Osteocyte (in vitro differentiated cells): ENCODE measurements around the gene CACNA1C. TPM values are rescaled to one million over a fixed set of nuclear protein-coding genes. Genes with fewer than 3 reads are reported as not detected.

Source experiments
- DNase-seq: peaks from one replicate; pipeline ENCODE4 v3.0.0; 2021; ENCODE audit warnings: mixed read lengths; ENCODE audit not compliant: unreplicated experiment; ENCODE audit errors: extremely low spot score
- H3K27ac Mint-ChIP-seq: one replicate; pipeline ENCODE4 v1.8.0; 2021; ENCODE audit warnings: mild to moderate bottlenecking, mixed read lengths; ENCODE audit not compliant: unreplicated experiment
- H3K27me3 Mint-ChIP-seq: one replicate; pipeline ENCODE4 v1.8.0; 2021; ENCODE audit warnings: mixed read lengths; ENCODE audit not compliant: unreplicated experiment
- H3K36me3 Mint-ChIP-seq: one replicate; pipeline ENCODE4 v1.8.0; 2021; ENCODE audit warnings: mixed read lengths; ENCODE audit not compliant: unreplicated experiment
- H3K4me1 Mint-ChIP-seq: one replicate; pipeline ENCODE4 v1.8.0; 2021; ENCODE audit warnings: mixed read lengths; ENCODE audit not compliant: unreplicated experiment
- H3K4me3 Mint-ChIP-seq: one replicate; pipeline ENCODE4 v1.8.0; 2021; ENCODE audit warnings: mild to moderate bottlenecking, moderate library complexity, mixed read lengths; ENCODE audit not compliant: unreplicated experiment
- H3K9me3 Mint-ChIP-seq: one replicate; pipeline ENCODE4 v1.8.0; 2021; ENCODE audit warnings: mixed read lengths; ENCODE audit not compliant: unreplicated experiment
- total RNA-seq: library from RNA; stranded (reverse); gene quantifications from 2 replicates; pipeline ENCODE4 v1.2.1, GENCODE V29; 2021
- TF ChIP-seq, protein P1 (sequence below): fragments of 200-600 bp; sonication (generic); IDR thresholded peaks from 2 replicates; pipeline ENCODE4 v1.5.0; 2021; ENCODE audit warnings: antibody characterized with exemption, mild to moderate bottlenecking, moderate library complexity

The CACNA1C gene
- total RNA-seq, 1 donor from 2014 or later: 67.4 TPM

DNA sequence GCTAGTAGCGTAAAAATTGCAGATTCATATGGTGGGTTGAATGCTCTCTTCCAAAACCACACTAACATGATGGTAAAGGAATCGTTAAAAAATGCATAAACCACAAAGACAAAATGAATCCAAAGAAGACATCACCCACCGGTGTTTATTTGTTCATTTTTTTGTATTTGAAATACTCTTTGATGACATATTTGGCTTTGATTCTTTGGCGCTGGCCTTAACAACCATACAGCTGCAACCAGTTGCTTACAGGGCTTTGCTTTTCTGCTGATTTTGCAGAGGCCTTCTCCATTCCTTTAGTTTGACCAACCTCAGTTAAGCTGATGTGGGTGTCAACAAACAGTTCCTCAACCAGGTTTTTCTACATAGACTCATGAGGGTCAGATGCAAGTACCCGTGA is 103.5 kb downstream of the CACNA1C start:
- H3K27me3 Mint-ChIP-seq: no peaks in the 10 kb centered on the region
- DNase-seq: no peak

DNA sequence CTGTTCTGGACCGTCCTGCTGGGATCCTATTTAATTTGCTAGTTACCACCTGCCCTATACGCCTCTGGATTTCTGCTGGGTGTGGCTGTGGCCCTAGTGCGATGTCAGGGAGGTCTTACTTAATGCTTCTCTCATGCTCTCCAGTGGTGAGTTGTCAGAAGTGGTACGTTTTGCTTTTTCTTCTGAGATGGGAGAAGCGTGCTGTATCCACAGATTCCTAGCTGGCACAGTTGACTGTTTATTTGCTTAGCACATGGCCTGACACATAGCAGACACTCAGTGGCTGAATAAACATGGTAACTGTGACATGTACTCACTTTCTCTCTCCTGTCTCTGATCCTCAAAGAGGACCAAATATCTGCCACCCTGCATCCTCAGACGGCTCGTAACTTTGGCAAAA is 107.3 kb downstream of the CACNA1C start:
- Mint-ChIP-seq H3K9me3 (no peaks in the 10 kb centered on the region), H3K4me3 (no peak overlapping the region), H3K36me3 (peaks cover 13% of the 10 kb centered on the region), H3K27ac (peak overlapping the region; percentile 21), H3K4me1 (peaks cover 35% of the 10 kb centered on the region), H3K27me3 (no peaks in the 10 kb centered on the region)
- DNase-seq: no peak
- TF ChIP-seq, protein P1, sequence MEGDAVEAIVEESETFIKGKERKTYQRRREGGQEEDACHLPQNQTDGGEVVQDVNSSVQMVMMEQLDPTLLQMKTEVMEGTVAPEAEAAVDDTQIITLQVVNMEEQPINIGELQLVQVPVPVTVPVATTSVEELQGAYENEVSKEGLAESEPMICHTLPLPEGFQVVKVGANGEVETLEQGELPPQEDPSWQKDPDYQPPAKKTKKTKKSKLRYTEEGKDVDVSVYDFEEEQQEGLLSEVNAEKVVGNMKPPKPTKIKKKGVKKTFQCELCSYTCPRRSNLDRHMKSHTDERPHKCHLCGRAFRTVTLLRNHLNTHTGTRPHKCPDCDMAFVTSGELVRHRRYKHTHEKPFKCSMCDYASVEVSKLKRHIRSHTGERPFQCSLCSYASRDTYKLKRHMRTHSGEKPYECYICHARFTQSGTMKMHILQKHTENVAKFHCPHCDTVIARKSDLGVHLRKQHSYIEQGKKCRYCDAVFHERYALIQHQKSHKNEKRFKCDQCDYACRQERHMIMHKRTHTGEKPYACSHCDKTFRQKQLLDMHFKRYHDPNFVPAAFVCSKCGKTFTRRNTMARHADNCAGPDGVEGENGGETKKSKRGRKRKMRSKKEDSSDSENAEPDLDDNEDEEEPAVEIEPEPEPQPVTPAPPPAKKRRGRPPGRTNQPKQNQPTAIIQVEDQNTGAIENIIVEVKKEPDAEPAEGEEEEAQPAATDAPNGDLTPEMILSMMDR: no peak

More for the DNA sequence above, 103.5 kb downstream of the CACNA1C start:
- H3K27ac Mint-ChIP-seq: no peak overlapping the region
- H3K4me1 Mint-ChIP-seq: peaks cover 44% of the 10 kb centered on the region
- TF ChIP-seq, protein P1: no peak
- H3K4me3 Mint-ChIP-seq: no peak overlapping the region
- H3K36me3 Mint-ChIP-seq: peaks cover 9% of the 10 kb centered on the region
- no peaks in the 10 kb centered on the region for H3K9me3 Mint-ChIP-seq

DNA sequence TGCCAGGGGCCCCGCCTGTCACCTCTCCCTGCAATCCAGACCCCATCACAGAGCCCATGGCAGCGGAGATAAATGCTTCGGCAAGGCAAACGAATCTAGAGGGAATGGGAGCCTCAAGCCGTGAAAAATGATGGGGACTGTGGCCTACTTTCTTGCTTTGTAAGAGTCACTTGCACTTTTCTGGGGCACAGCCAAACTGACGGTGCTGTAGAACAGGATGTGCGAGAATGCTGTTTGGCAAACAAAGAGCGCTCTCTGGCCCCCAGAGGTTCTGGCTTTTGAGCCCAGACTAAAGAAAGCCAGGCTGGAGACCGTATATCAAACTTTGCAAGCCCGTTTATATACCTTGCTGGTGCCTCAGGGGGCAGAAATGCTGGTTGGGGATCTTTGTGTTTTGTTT is 108.7 kb downstream of the CACNA1C start:
- Mint-ChIP-seq H3K36me3 (peaks cover 18% of the 10 kb centered on the region), H3K4me1 (peaks cover 34% of the 10 kb centered on the region), H3K27ac (no peak overlapping the region), H3K9me3 (peaks cover under 1% of the 10 kb centered on the region), H3K27me3 (no peaks in the 10 kb centered on the region), H3K4me3 (no peak overlapping the region)
- DNase-seq: no peak
- TF ChIP-seq, protein P1: no peak

DNA sequence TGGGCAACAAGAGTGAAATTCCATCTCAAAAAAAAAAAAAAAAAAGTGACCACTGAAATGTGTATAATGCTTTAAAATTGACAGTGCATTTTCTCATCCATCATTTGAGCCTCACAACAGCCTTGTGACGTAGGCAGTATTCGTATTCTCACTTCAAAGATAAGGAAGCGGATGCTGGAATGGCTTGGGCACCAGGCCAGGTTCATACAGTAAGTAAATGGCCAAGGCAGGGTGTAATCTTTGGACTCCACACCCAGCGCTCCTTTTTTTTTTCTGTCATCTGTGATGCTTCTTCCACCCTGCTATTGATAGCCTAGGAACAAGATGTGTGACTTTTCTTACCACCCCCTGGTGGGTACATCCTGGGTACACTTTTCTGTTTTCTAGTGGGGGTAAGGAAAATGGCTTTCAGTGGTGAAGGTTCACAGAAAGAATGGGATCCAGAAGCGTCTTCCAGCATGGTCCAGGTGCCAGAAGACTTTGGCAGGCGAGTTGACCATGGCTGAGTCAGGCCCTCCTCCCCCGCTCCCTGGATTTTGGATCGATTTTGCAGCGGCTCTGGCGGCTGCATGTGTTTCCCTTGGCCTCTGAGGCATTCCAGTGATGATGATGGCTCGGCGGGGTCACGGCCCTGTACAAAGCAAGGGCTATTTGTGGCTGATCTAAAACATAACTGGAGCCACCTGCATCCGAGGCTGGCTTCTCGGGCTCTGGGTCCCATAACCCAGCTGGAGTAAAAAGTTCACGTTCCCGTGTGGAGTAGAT is 110.6 kb downstream of the CACNA1C start:
- no peak for DNase-seq
- H3K27me3 Mint-ChIP-seq: no peaks in the 10 kb centered on the region
- TF ChIP-seq, protein P1: no peak
- H3K27ac Mint-ChIP-seq: no peak overlapping the region
- H3K9me3 Mint-ChIP-seq: peaks cover 9% of the 10 kb centered on the region
- no peak overlapping the region for H3K4me3 Mint-ChIP-seq
- peaks cover 34% of the 10 kb centered on the region for H3K4me1 Mint-ChIP-seq
- peaks cover 32% of the 10 kb centered on the region for H3K36me3 Mint-ChIP-seq

DNA sequence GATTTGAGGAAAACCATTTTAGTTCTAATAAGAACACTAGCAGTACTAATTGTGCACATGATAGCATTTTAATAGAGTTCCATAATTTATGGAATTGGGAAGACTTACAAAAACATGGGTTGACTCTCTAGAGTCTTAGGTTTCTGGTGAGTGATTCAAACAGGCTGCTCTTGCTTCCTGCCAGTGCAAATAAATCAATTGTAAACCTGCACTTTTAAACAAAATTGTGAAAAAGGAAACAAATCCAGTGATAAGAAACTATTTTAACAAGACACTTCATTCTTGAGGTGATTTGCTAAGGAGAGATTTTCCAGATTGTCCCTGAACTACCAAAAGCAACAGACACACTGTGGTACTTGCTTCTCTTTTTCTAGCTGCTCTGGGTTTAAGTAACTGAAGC is 112.2 kb downstream of the CACNA1C start:
- Mint-ChIP-seq H3K4me3 (no peak overlapping the region), H3K27me3 (no peaks in the 10 kb centered on the region), H3K36me3 (peaks cover 36% of the 10 kb centered on the region), H3K4me1 (peaks cover 31% of the 10 kb centered on the region), H3K27ac (no peak overlapping the region), H3K9me3 (peaks cover 9% of the 10 kb centered on the region)
- TF ChIP-seq, protein P1: no peak
- no peak for DNase-seq
